WERI-Rb-1 (cell line): ENCODE results near the gene AGBL2.
"Not testable (repeated sequence)": the region's sequence is repeated elsewhere in the genome, so short reads cannot be mapped to it uniquely, and the experiment has no call there.

Experiments
- DNase-seq: peaks from one replicate; pipeline ENCODE4 v3.0.0-alpha.2; 2020
- H3K27ac ChIP-seq: fragments of 250-450 bp; sonication (Bioruptor Pico); 2 replicates; pipeline ENCODE4 v1.5.1; 2020; ENCODE audit warnings: mild to moderate bottlenecking, moderate library complexity
- H3K27me3 ChIP-seq: fragments of 250-450 bp; sonication (Bioruptor Pico); 2 replicates; pipeline ENCODE4 v1.5.1; 2021; ENCODE audit warnings: mild to moderate bottlenecking, low read depth, moderate library complexity; ENCODE audit not compliant: insufficient read depth, severe bottlenecking
- H3K36me3 ChIP-seq: fragments of 250-450 bp; sonication (Bioruptor Pico); 2 replicates; pipeline ENCODE4 v1.5.1; 2020; ENCODE audit warnings: mild to moderate bottlenecking, moderate library complexity
- H3K4me3 ChIP-seq: 2 replicates; pipeline ENCODE4 v1.5.1; 2011; ENCODE audit warnings: low read depth, mild to moderate bottlenecking, control low read depth, low read length
- H3K9me3 ChIP-seq: fragments of 250-450 bp; sonication (Bioruptor Pico); 2 replicates; pipeline ENCODE4 v1.5.1; 2021; ENCODE audit warnings: mild to moderate bottlenecking, moderate library complexity; ENCODE audit not compliant: severe bottlenecking
- TF ChIP-seq, protein P1 (sequence below): IDR thresholded peaks from 2 replicates; pipeline ENCODE4 v1.5.1; 2011; ENCODE audit warnings: low read depth, mild to moderate bottlenecking, control low read depth, inconsistent platforms, low read length

The AGBL2 gene

GRCh38 chr11:47667135-47667534, 48.0 kb downstream of the AGBL2 start:
- Histone ChIP-seq H3K9me3 (no peaks in the 10 kb centered on the region), H3K27me3 (no peaks in the 10 kb centered on the region), H3K36me3 (no peaks in the 10 kb centered on the region), H3K27ac (no peak overlapping the region), H3K4me3 (no peak overlapping the region)
- TF ChIP-seq, protein P1, sequence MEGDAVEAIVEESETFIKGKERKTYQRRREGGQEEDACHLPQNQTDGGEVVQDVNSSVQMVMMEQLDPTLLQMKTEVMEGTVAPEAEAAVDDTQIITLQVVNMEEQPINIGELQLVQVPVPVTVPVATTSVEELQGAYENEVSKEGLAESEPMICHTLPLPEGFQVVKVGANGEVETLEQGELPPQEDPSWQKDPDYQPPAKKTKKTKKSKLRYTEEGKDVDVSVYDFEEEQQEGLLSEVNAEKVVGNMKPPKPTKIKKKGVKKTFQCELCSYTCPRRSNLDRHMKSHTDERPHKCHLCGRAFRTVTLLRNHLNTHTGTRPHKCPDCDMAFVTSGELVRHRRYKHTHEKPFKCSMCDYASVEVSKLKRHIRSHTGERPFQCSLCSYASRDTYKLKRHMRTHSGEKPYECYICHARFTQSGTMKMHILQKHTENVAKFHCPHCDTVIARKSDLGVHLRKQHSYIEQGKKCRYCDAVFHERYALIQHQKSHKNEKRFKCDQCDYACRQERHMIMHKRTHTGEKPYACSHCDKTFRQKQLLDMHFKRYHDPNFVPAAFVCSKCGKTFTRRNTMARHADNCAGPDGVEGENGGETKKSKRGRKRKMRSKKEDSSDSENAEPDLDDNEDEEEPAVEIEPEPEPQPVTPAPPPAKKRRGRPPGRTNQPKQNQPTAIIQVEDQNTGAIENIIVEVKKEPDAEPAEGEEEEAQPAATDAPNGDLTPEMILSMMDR, result no peak
- no peak for DNase-seq

DNA sequence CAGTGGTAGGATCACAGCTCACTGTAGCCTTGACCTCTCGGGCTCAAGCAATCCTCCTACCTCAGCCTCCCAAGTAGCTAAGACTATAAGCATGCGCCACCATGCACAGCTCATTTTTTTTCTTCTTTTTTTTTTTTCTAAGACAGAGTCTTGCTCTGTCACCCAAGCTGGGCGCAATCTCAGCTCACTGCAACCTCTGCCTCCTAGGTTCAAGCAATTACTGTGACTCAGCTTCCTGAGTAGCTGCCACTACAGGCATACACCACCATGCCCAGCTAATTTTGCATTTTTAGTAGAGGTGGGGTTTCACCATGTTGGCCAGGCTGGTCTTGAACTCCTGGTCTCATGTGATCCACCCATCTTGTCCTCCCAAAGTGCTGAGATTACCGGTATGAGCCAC, 50.2 kb downstream of the AGBL2 start:
- H3K36me3 ChIP-seq, DNase-seq, H3K27ac ChIP-seq, H3K27me3 ChIP-seq, H3K4me3 ChIP-seq, H3K9me3 ChIP-seq: not testable (repeated sequence)

DNA sequence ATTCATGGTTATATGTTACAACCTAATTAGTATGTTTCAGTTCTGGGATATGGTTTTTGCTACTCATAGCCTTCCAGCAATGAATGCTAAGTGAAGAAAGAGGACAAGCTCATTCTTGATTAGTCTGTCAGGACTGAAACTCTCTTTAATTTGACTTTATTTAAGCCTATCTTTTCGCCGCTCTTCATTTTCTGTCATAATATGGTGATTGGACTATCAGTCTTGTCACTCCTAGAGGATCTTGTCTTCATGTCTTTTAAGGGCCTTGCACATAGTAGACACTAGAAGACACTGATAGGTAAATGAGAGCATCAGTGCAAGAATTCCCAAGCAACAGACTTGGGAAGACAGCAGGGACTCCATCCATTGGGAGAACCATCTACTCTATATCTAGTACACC, 53.9 kb downstream of the AGBL2 start:
- Histone ChIP-seq H3K27me3 (no peaks in the 10 kb centered on the region), H3K9me3 (no peaks in the 10 kb centered on the region), H3K36me3 (no peaks in the 10 kb centered on the region), H3K4me3 (no peak overlapping the region), H3K27ac (no peak overlapping the region)
- TF ChIP-seq, protein P1, result no peak
- DNase-seq, result no peak

DNA sequence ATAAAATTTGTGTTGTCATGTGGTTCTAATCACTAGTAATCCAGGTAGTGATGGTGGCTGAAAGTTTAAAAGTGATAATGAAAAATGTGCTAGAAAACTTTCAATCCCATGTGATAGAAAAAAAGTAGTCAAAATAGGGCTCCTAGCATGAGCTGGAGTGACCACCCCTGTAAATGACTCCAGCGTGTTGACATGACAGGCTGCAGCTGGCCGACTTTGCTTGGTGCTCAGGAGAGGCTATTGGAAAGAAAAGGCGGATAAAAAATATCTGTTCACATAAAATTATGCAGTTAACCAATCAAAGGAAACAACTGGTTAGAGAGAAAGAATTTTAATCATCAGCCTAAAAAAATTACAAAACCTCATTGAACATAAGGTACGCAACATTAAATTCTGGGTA, 55.9 kb downstream of the AGBL2 start:
- TF ChIP-seq, protein P1, result no peak
- no peak for DNase-seq
- Histone ChIP-seq H3K9me3 (no peaks in the 10 kb centered on the region), H3K4me3 (no peak overlapping the region), H3K27ac (no peak overlapping the region), H3K27me3 (no peaks in the 10 kb centered on the region), H3K36me3 (no peaks in the 10 kb centered on the region)

DNA sequence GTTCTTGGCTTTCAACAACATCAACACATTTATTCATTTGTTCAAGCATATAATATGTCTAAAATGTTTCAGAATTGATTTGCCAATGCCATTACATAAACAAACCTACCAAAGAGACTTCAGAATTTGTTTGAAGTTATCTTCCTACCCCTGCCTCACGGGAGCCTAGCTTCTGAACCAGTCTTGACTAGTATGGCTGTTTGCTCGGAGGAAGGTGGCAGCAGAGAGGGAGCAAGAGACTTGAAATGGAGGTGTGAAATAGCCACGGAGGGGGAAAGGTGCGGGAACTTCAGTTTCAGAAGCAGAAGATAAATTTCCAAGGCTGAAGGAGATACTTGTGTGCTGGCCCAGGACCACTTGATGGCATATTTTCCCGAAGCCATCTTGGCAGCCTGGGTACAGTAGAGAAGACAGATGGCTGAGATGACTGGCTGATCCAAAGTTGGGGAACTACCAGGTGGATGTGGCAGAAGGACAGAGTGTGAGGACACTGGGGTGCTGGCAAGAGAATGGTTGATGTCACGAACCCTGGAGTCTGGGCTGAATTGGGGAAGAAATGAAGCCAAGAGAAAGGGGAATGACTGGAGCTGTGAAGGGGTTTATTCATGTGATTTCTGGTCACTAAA, 58.8 kb downstream of the AGBL2 start:
- Histone ChIP-seq H3K27me3 (no peaks in the 10 kb centered on the region), H3K9me3 (peaks cover 6% of the 10 kb centered on the region), H3K36me3 (no peaks in the 10 kb centered on the region), H3K27ac (no peak overlapping the region), H3K4me3 (no peak overlapping the region)
- TF ChIP-seq, protein P1, result no peak
- DNase-seq, result no peak

- Histone ChIP-seq H3K36me3 (no peaks in the 10 kb centered on the region), H3K9me3 (peaks cover 7% of the 10 kb centered on the region), H3K27ac (no peak overlapping the region), H3K27me3 (no peaks in the 10 kb centered on the region), H3K4me3 (no peak overlapping the region)
- no peak for DNase-seq
- TF ChIP-seq, protein P1, result no peak
Observed at GRCh38 chr11:47651818-47652469, 63.2 kb downstream of the AGBL2 start.
